GM12878 (cell line): ENCODE results near the gene BTBD7. TPM values are rescaled to one million over a fixed set of nuclear protein-coding genes. Genes with fewer than 3 reads are reported as not detected.
A peak's percentile ranks its signal among the peaks of the same experiment; 100 is the strongest.

Source experiments
- ATF2 ChIP-seq: IDR thresholded peaks from 2 replicates; pipeline ENCODE4 v1.6.1; 2012; ENCODE audit warnings: low read length, inconsistent platforms
- ATF7 ChIP-seq: fragments of 450-650 bp; IDR thresholded peaks from 2 replicates; pipeline ENCODE4 v1.6.1; 2016; ENCODE audit warnings: low read depth, mild to moderate bottlenecking
- BHLHE40 ChIP-seq, 2 experiments: fragments of 450-650 bp in 1 of 2; IDR thresholded peaks; 2 replicates each; pipeline ENCODE4 v1.6.1; 2011 to 2017; ENCODE audit warnings: low read depth in 2 of 2, borderline replicate concordance in 1 of 2, improper control_type of control experiment in 1 of 2, low read length in 1 of 2, mild to moderate bottlenecking in 1 of 2
- CEBPB ChIP-seq, 2 experiments: fragments of 150-350 bp in 1 of 2; IDR thresholded peaks; 2 replicates each; pipeline ENCODE4 v1.6.1; 2012 to 2014; ENCODE audit warnings: low read depth in 2 of 2, low read length in 2 of 2, borderline replicate concordance in 1 of 2, inconsistent platforms in 1 of 2
- EZH2 ChIP-seq: IDR thresholded peaks from 2 replicates; pipeline ENCODE4 v1.6.1; 2012; ENCODE audit warnings: low read depth, mild to moderate bottlenecking, control low read depth, inconsistent platforms, low read length, borderline replicate concordance; ENCODE audit not compliant: control insufficient read depth
- HDGF ChIP-seq: fragments of 450-650 bp; IDR thresholded peaks from 2 replicates; pipeline ENCODE4 v1.6.1; 2016; ENCODE audit warnings: antibody characterized with exemption
- MEF2B ChIP-seq: fragments of 450-650 bp; IDR thresholded peaks from 2 replicates; pipeline ENCODE4 v1.6.1; 2018; ENCODE audit warnings: mild to moderate bottlenecking, moderate library complexity; ENCODE audit not compliant: partially characterized antibody, poor library complexity, severe bottlenecking
- NBN ChIP-seq: fragments of 450-650 bp; IDR thresholded peaks from 2 replicates; pipeline ENCODE4 v1.6.1; 2016
- PAX8 ChIP-seq: fragments of 450-650 bp; IDR thresholded peaks from 2 replicates; pipeline ENCODE4 v1.6.1; 2017; ENCODE audit warnings: mild to moderate bottlenecking, moderate library complexity
- PKNOX1 ChIP-seq: fragments of 450-650 bp; IDR thresholded peaks from 2 replicates; pipeline ENCODE4 v1.6.1; 2016; ENCODE audit warnings: mild to moderate bottlenecking
- RFX5 ChIP-seq: IDR thresholded peaks from 2 replicates; pipeline ENCODE4 v1.6.1; 2011; ENCODE audit warnings: low read depth, low read length, improper control_type of control experiment
- RUNX3 ChIP-seq: IDR thresholded peaks from 2 replicates; pipeline ENCODE4 v1.6.1; 2012; ENCODE audit warnings: low read length, inconsistent platforms
- TCF3 ChIP-seq: IDR thresholded peaks from 2 replicates; pipeline ENCODE4 v1.6.1; 2012; ENCODE audit warnings: low read depth, mild to moderate bottlenecking, low read length, borderline replicate concordance; ENCODE audit not compliant: insufficient read depth
- polyA plus RNA-seq, 11 experiments: library from polyadenylated mRNA; depleted of rRNA in 4 of 11; unstranded in 6 of 11; stranded (reverse) in 5 of 11; fragments of >200 nt; fragmentation: Nextera tagmentation in 4 of 11; fragmentation: Illumina TruSeq in 1 of 11; extraction: Ambion mirVana in 4 of 11; extraction: Trizol in 1 of 11; gene quantifications; 1 replicate in 1 of 11; 2 replicates in 10 of 11; pipeline versions ENCODE4 v1.2.1 to v1.2.3, GENCODE V29; 2011 to 2016; ENCODE audit warnings: inconsistent platforms in 2 of 11, missing spikeins in 2 of 11, low read depth in 1 of 11
- total RNA-seq, 4 experiments: library from RNA; depleted of rRNA in 3 of 4; stranded (reverse); fragments of >200 nt in 3 of 4; fragmentation: Illumina TruSeq in 1 of 4; extraction: Trizol in 1 of 4; gene quantifications; 2 replicates each; pipeline versions ENCODE4 v1.2.1 to v1.2.3, GENCODE V29; 2013 to 2021

Gene BTBD7
- total and polyA plus RNA-seq, 10 of the 15 experiments (the other 5 are each of a cell fraction or from before 2014, with no cell fraction given): 3.6 to 17.0 (median 9.6) TPM

GRCh38 chr14:93212432-93212831, 120.4 kb downstream of the BTBD7 start (continued):
- TF ChIP-seq ATF7: peak; percentile 69
- 0 out of 2 replicates have a peak, but pooled peaks have one; percentile 34 for TF ChIP-seq NBN
- 0 out of 2 replicates have a peak, but pooled peaks have one; percentile 21 for TF ChIP-seq ATF2
- peak; percentile 50 for TF ChIP-seq RUNX3
- 0 out of 4 replicates have a peak, but pooled peaks of 1 of the 2 experiments have one; percentile 16 for TF ChIP-seq BHLHE40 (IDR thresholded peaks at IDR 0.05; ENCODE audit: borderline replicate concordance in 1 of 2, low read depth in 2 of 2, low read length in 1 of 2)
- peak; percentile 92; the same call in 1 of the 2 replicates for TF ChIP-seq PAX8
- 0 out of 2 replicates have a peak, but pooled peaks have one; percentile 21 for TF ChIP-seq PKNOX1
- no peak for TF ChIP-seq EZH2
- TF ChIP-seq HDGF: no peak
- TF ChIP-seq TCF3: no peak
- peak; percentile 80 for TF ChIP-seq MEF2B
- no peak for TF ChIP-seq CEBPB (IDR thresholded peaks at IDR 0.05; ENCODE audit: borderline replicate concordance in 1 of 2, low read depth in 2 of 2, low read length in 2 of 2)
- TF ChIP-seq RFX5: no peak
